ENCODE results near the gene PTGS1.
A peak's percentile ranks its signal among the peaks of the same experiment; 100 is the strongest.
"Not testable (repeated sequence)": the region's sequence is repeated elsewhere in the genome, so short reads cannot be mapped to it uniquely, and the experiment has no call there.

Gene PTGS1

GRCh38 chr9:122347348-122348287, 23.2 kb upstream of the PTGS1 start:
- DNase-seq: no peak

- no peak for DNase-seq
Measured at GRCh38 chr9:122348288-122348777, 22.5 kb upstream of the PTGS1 start.

- no peak for DNase-seq
Measured at GRCh38 chr9:122348791-122349190, 22.0 kb upstream of the PTGS1 start.

GRCh38 chr9:122349201-122349600, 21.6 kb upstream of the PTGS1 start:
- DNase-seq: no peak

GRCh38 chr9:122350577-122351355, 20.1 kb upstream of the PTGS1 start:
- peak; percentile 71 to 76 for DNase-seq

- no peak for DNase-seq
Measured at GRCh38 chr9:122354536-122355199, 16.2 kb upstream of the PTGS1 start.

- DNase-seq: no peak
Measured at GRCh38 chr9:122355336-122355875, 15.4 kb upstream of the PTGS1 start.

GRCh38 chr9:122356627-122357026, 14.2 kb upstream of the PTGS1 start:
- DNase-seq: no peak

GRCh38 chr9:122360891-122361290, 9.9 kb upstream of the PTGS1 start:
- DNase-seq: no peak

GRCh38 chr9:122363131-122363530, 7.7 kb upstream of the PTGS1 start:
- DNase-seq: not testable (repeated sequence)

GRCh38 chr9:122364117-122364782, 6.6 kb upstream of the PTGS1 start:
- DNase-seq: no peak

- DNase-seq: no peak
Measured at GRCh38 chr9:122364783-122365150, 6.1 kb upstream of the PTGS1 start.

GRCh38 chr9:122366074-122366660, 4.7 kb upstream of the PTGS1 start:
- DNase-seq: no peak

GRCh38 chr9:122367065-122367464, 3.8 kb upstream of the PTGS1 start:
- no peak for DNase-seq

GRCh38 chr9:122367774-122368460, 2.9 kb upstream of the PTGS1 start:
- DNase-seq: no peak

GRCh38 chr9:122368642-122369041, 2.2 kb upstream of the PTGS1 start:
- DNase-seq: no peak

GRCh38 chr9:122370303-122370702, 521 bp upstream of the PTGS1 start:
- DNase-seq: peak in 1 of 2 donors; percentile 32

- DNase-seq: no peak
Measured at GRCh38 chr9:122371846-122372245, 1.0 kb downstream of the PTGS1 start.

GRCh38 chr9:122372856-122373845, 2.3 kb downstream of the PTGS1 start:
- no peak for DNase-seq

GRCh38 chr9:122374885-122375420, 4.1 kb downstream of the PTGS1 start:
- DNase-seq: no peak
